ENCODE results near the gene NDRG2.

- TF ChIP-seq CTCF (IDR thresholded peaks at IDR 0.05) (no peak), POLR2AphosphoS5 (IDR thresholded peaks at IDR 0.05) (no peak)
These were observed 13.7 kb downstream of the NDRG2 start for GRCh38 chr14:21011136-21011535.
